Stimulated activated CD4-positive, alpha-beta T cell treated with anti-CD3 and anti-CD28 coated beads, Interleukin-1b, Interleukin-23, amount 100 ng/mL, for 1 hour (primary cell): ENCODE results near the gene MSL3B.

Experiments
- DNase-seq, 2 donors: peaks; one replicate each; pipeline ENCODE4 v3.0.0-alpha.2; 2020; ENCODE audit warnings: low read depth in 2 of 2

MSL3B gene

GRCh38 chr2:233817361-233817911 is 50.8 kb downstream of the MSL3B start:
- no peak for DNase-seq

GRCh38 chr2:233816771-233817170 is 51.4 kb downstream of the MSL3B start:
- no peak for DNase-seq

GRCh38 chr2:233816334-233816733 is 51.9 kb downstream of the MSL3B start:
- no peak for DNase-seq

- no peak for DNase-seq
These were observed 52.3 kb downstream of the MSL3B start for GRCh38 chr2:233815861-233816260.
